GM12878 (cell line): ENCODE measurements around the gene C19orf47. TPM values are rescaled to one million over a fixed set of nuclear protein-coding genes. Genes with fewer than 3 reads are reported as not detected.

ENCODE experiments used
- ATAC-seq: fragments of 200-7000 bp; cut with Tn5 transposase; 3 replicates; pipeline ENCODE4 v1.9.1; 2020; ENCODE audit warnings: mild to moderate bottlenecking, moderate library complexity
- BruUV-seq: library from RNA; stranded (reverse); fragments of 400-500 nt; replicated peaks from 2 replicates; lab custom pipeline; 2021; lab: Mats Ljungman, UMichigan
- CTCF ChIA-PET: fragments of 300-600 bp; sonication (Branson Sonifier 250); formaldehyde crosslinking; extraction: SDS; loops from one replicate; lab custom pipeline; 2021; ENCODE audit warnings: inconsistent platforms; lab: Yijun Ruan, JAX
- POLR2A ChIA-PET: fragments of 350-600 bp; formaldehyde crosslinking; extraction: SDS; loops from one replicate; lab custom pipeline; 2021; ENCODE audit warnings: inconsistent platforms; lab: Charles Lee
- RAD21 ChIA-PET: fragments of 300-600 bp; sonication (Branson Sonifier 250); formaldehyde crosslinking; loops from one replicate; lab custom pipeline; 2023; ENCODE audit warnings: antibody characterized with exemption; ENCODE audit not compliant: unreplicated experiment; lab: Charles Lee
- SMC1A ChIA-PET: fragments of 300-600 bp; sonication (Branson Sonifier 250); formaldehyde crosslinking; loops from one replicate; lab custom pipeline; 2023; ENCODE audit not compliant: unreplicated experiment, uncharacterized antibody; lab: Charles Lee
- DNase-seq: peaks from one replicate; pipeline ENCODE4 v3.0.0-alpha.2; 2011; ENCODE audit warnings: low read depth, low spot score
- FAIRE-seq: peaks from 3 replicates; lab custom pipeline; 2011; peaks lifted over from hg19 to GRCh38; lab: Jason Lieb, UNC
- H2AFZ ChIP-seq: 2 replicates; pipeline ENCODE4 v1.6.0; 2011; ENCODE audit warnings: low read depth, low read length, control low read depth; ENCODE audit not compliant: control insufficient read depth
- H3K27ac ChIP-seq: 2 replicates; pipeline ENCODE4 v1.5.1; 2011; ENCODE audit warnings: control low read depth; ENCODE audit not compliant: control insufficient read depth, insufficient read depth
- H3K27me3 ChIP-seq, 2 experiments: replicated peaks in 1 of 2; 2 replicates each; pipeline versions ENCODE4 v1.6.0 to v1.6.1; 2011; ENCODE audit warnings: low read length in 1 of 2; ENCODE audit not compliant: control insufficient read depth in 2 of 2, insufficient read depth in 2 of 2
- H3K36me3 ChIP-seq, 2 experiments: 2 replicates each; pipeline ENCODE4 v1.5.1; 2011; ENCODE audit warnings: low read length in 1 of 2; ENCODE audit not compliant: control insufficient read depth in 2 of 2, insufficient read depth in 2 of 2
- H3K4me1 ChIP-seq: 2 replicates; pipeline ENCODE4 v1.6.1; 2011; ENCODE audit warnings: mild to moderate bottlenecking, low read length, moderate library complexity, mixed read lengths; ENCODE audit not compliant: control insufficient read depth, insufficient read depth
- H3K4me2 ChIP-seq: 2 replicates; pipeline ENCODE4 v1.6.0; 2011; ENCODE audit warnings: control low read depth; ENCODE audit not compliant: control insufficient read depth, insufficient read depth
- H3K4me3 ChIP-seq: fragments of 200-600 bp; sonication (generic); 2 replicates; pipeline ENCODE4 v1.5.1; 2016
- H3K79me2 ChIP-seq: 2 replicates; pipeline ENCODE4 v1.6.0; 2011; ENCODE audit warnings: low read length; ENCODE audit not compliant: control insufficient read depth, insufficient read depth
- H3K9ac ChIP-seq: 2 replicates; pipeline ENCODE4 v1.8.0; 2011; ENCODE audit warnings: low read length, control low read depth, mixed read lengths; ENCODE audit not compliant: control insufficient read depth, insufficient read depth
- H3K9me3 ChIP-seq: replicated peaks from 3 replicates; pipeline ENCODE4 v1.5.1; 2011; ENCODE audit warnings: mild to moderate bottlenecking, low read length; ENCODE audit not compliant: control insufficient read depth, insufficient read depth
- H4K20me1 ChIP-seq: 2 replicates; pipeline ENCODE4 v1.6.0; 2011; ENCODE audit not compliant: control insufficient read depth, insufficient read depth
- CHD4 ChIP-seq: fragments of 200-600 bp; sonication (generic); IDR thresholded peaks from 2 replicates; pipeline ENCODE4 v1.6.1; 2016; ENCODE audit warnings: mild to moderate bottlenecking
- DPF2 ChIP-seq: fragments of 450-650 bp; IDR thresholded peaks from 2 replicates; pipeline ENCODE4 v1.6.1; 2017; ENCODE audit warnings: mild to moderate bottlenecking
- FOS ChIP-seq: IDR thresholded peaks from 3 replicates; pipeline ENCODE4 v1.6.1; 2011; ENCODE audit warnings: borderline replicate concordance; ENCODE audit not compliant: insufficient read length; ENCODE audit errors: extremely low read depth
- FOXK2 ChIP-seq: fragments of 450-650 bp; IDR thresholded peaks from 2 replicates; pipeline ENCODE4 v1.6.1; 2017; ENCODE audit warnings: mild to moderate bottlenecking, moderate library complexity
- KLF5 ChIP-seq: fragments of 450-650 bp; IDR thresholded peaks from 2 replicates; pipeline ENCODE4 v1.6.1; 2014; ENCODE audit warnings: mild to moderate bottlenecking; ENCODE audit not compliant: partially characterized antibody
- NFXL1 ChIP-seq: fragments of 450-650 bp; IDR thresholded peaks from 2 replicates; pipeline ENCODE4 v1.6.1; 2017; ENCODE audit warnings: antibody characterized with exemption, mild to moderate bottlenecking, borderline replicate concordance
- NFYA ChIP-seq: IDR thresholded peaks from 2 replicates; pipeline ENCODE4 v1.6.1; 2011; ENCODE audit warnings: low read depth, mild to moderate bottlenecking, low read length, improper control_type of control experiment, borderline replicate concordance
- RAD21 ChIP-seq: IDR thresholded peaks from 2 replicates; pipeline ENCODE4 v1.6.1; 2011; ENCODE audit warnings: mild to moderate bottlenecking, low read depth, low read length, moderate library complexity; ENCODE audit not compliant: insufficient read depth
- RFX5 ChIP-seq: IDR thresholded peaks from 2 replicates; pipeline ENCODE4 v1.6.1; 2011; ENCODE audit warnings: low read depth, low read length, improper control_type of control experiment
- SREBF2 ChIP-seq: IDR thresholded peaks from 2 replicates; pipeline ENCODE4 v1.6.1; 2012; ENCODE audit warnings: mild to moderate bottlenecking, low read length
- SRF ChIP-seq, 2 experiments: IDR thresholded peaks; 2 replicates each; pipeline ENCODE4 v1.6.1; 2011; ENCODE audit warnings: low read depth in 2 of 2, low read length in 2 of 2, mild to moderate bottlenecking in 1 of 2, moderate library complexity in 1 of 2
- STAT3 ChIP-seq: IDR thresholded peaks from 2 replicates; pipeline ENCODE4 v1.6.1; 2011; ENCODE audit warnings: low read depth, low read length, improper control_type of control experiment
- TBL1XR1 ChIP-seq: IDR thresholded peaks from 2 replicates; pipeline ENCODE4 v1.6.1; 2012; ENCODE audit warnings: low read depth, low read length, improper control_type of control experiment
- TCF7 ChIP-seq: IDR thresholded peaks from 2 replicates; pipeline ENCODE4 v1.6.1; 2014; ENCODE audit warnings: antibody characterized with exemption, borderline replicate concordance
- WGBS: methylation state at CpG from one replicate; pipeline ENCODE4 v1.1.6; 2016; ENCODE audit warnings: low lambda C conversion rate; ENCODE audit not compliant: insufficient replicate concordance, insufficient coverage; ENCODE audit errors: missing lambda C conversion rate; 5-methylcytosine and 5-hydroxymethylcytosine counted together
- in situ Hi-C: fragments of 300-500 bp; cut with MboI; formaldehyde crosslinking; loops from 9 replicates; pipeline ENCODE4 v1.14.3; 2018; ENCODE audit warnings: mixed read lengths
- intact Hi-C: fragments of 100-400 bp; cut with micrococcal nuclease; formaldehyde crosslinking; loops from one replicate; pipeline ENCODE4 v1.14.2; 2022; ENCODE audit not compliant: unreplicated experiment
- polyA plus RNA-seq, 11 experiments: library from polyadenylated mRNA; depleted of rRNA in 4 of 11; unstranded in 6 of 11; stranded (reverse) in 5 of 11; fragments of >200 nt; fragmentation: Nextera tagmentation in 4 of 11; fragmentation: Illumina TruSeq in 1 of 11; extraction: Ambion mirVana in 4 of 11; extraction: Trizol in 1 of 11; gene quantifications; 1 replicate in 1 of 11; 2 replicates in 10 of 11; pipeline versions ENCODE4 v1.2.1 to v1.2.3, GENCODE V29; 2011 to 2016; ENCODE audit warnings: inconsistent platforms in 2 of 11, missing spikeins in 2 of 11, low read depth in 1 of 11
- total RNA-seq, 4 experiments: library from RNA; depleted of rRNA in 3 of 4; stranded (reverse); fragments of >200 nt in 3 of 4; fragmentation: Illumina TruSeq in 1 of 4; extraction: Trizol in 1 of 4; gene quantifications; 2 replicates each; pipeline versions ENCODE4 v1.2.1 to v1.2.3, GENCODE V29; 2013 to 2021
- TF ChIP-seq, protein P1 (sequence below): IDR thresholded peaks from 2 replicates; pipeline ENCODE4 v1.6.1; 2012; ENCODE audit warnings: mild to moderate bottlenecking, low read depth, low read length

C19orf47 gene
- total and polyA plus RNA-seq, 10 of the 15 experiments (the other 5 are each of a cell fraction or from before 2014, with no cell fraction given), result 0.11 to 29.1 (median 20.2) TPM

DNA sequence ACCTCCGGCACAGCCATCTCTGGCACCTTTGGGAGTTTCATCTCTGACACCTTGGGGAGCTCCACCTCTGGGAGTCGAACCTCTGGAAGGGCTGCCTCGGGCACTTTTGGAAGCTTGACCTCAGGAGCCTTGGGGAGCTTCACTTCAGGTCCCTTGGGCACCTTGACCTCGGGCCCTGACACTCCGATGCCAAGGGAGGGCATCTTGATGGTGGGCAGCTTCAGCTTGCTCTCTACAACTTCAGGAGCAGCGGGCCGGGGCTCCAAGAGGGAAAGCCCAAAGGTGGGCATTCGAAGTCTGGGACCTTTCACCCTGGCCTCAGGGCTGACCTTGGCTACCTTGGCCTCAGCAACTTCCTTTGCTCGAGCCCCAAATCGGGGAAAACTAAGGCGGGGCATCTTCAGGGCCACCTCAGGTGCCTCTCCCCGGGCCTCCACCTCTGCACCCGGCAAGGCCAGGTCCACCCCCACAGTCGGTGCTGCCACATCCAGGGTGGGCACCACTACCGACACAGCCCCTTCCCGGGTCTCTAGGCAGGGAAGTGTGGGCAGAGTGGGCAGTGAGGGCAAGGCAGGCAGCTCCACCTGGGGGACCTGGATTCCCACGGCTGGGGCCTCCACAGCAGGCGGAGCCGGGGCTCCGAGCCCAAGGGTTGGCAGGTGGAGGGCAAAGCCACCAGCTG lies 48.8 kb upstream of the C19orf47 start:
- in situ Hi-C loops, result no loop called here
- POLR2A ChIA-PET, result no interaction called here

More for the DNA sequence above, 48.8 kb upstream of the C19orf47 start:
- no peaks in the 10 kb centered on the region for H3K36me3 ChIP-seq
- FAIRE-seq (no peak), DNase-seq (no peak), ATAC-seq (no peak)
- no peaks in the 10 kb centered on the region for H3K79me2 ChIP-seq
- H3K4me3 ChIP-seq, result no peak overlapping the region
- no peak overlapping the region for H2AFZ ChIP-seq
- H3K4me1 ChIP-seq, result peaks cover 5% of the 10 kb centered on the region
- intact Hi-C loops, result no loop called here
- ChIA-PET RAD21 (no interaction called here), CTCF (interaction anchor here (1.0 to 1.1 kb wide), 3 partner anchors 24 to 176 kb away, joined by 3 to 4 read pairs (median 4); no protein-coding TSS in a partner anchor), SMC1A (interaction anchor here (0.6 kb wide), 1 partner anchor 12 kb away, joined by 3 read pairs; no protein-coding TSS in a partner anchor)
- no peaks in the 10 kb centered on the region for H3K9me3 ChIP-seq
- no peak overlapping the region for H3K9ac ChIP-seq
- BruUV-seq, result no TSS peak
- H3K4me2 ChIP-seq, result no peak overlapping the region
- 49% methylated on average over 19 of the region's 20 CpGs for WGBS
- TF ChIP-seq CHD4 (no peak), SREBF2 (no peak), FOS (no peak), DPF2 (no peak), FOXK2 (no peak), RAD21 (no peak), RFX5 (no peak), TBL1XR1 (no peak), NFYA (no peak), TCF7 (no peak), KLF5 (no peak), STAT3 (no peak), NFXL1 (no peak), SRF (IDR thresholded peaks at IDR 0.05; ENCODE audit: low read depth in 2 of 2, low read length in 2 of 2) (no peak)
- TF ChIP-seq, protein P1, sequence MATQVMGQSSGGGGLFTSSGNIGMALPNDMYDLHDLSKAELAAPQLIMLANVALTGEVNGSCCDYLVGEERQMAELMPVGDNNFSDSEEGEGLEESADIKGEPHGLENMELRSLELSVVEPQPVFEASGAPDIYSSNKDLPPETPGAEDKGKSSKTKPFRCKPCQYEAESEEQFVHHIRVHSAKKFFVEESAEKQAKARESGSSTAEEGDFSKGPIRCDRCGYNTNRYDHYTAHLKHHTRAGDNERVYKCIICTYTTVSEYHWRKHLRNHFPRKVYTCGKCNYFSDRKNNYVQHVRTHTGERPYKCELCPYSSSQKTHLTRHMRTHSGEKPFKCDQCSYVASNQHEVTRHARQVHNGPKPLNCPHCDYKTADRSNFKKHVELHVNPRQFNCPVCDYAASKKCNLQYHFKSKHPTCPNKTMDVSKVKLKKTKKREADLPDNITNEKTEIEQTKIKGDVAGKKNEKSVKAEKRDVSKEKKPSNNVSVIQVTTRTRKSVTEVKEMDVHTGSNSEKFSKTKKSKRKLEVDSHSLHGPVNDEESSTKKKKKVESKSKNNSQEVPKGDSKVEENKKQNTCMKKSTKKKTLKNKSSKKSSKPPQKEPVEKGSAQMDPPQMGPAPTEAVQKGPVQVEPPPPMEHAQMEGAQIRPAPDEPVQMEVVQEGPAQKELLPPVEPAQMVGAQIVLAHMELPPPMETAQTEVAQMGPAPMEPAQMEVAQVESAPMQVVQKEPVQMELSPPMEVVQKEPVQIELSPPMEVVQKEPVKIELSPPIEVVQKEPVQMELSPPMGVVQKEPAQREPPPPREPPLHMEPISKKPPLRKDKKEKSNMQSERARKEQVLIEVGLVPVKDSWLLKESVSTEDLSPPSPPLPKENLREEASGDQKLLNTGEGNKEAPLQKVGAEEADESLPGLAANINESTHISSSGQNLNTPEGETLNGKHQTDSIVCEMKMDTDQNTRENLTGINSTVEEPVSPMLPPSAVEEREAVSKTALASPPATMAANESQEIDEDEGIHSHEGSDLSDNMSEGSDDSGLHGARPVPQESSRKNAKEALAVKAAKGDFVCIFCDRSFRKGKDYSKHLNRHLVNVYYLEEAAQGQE, result no peak
- no peak overlapping the region for H3K27ac ChIP-seq
- H4K20me1 ChIP-seq, result no peaks in the 10 kb centered on the region
- H3K27me3 ChIP-seq, result no peaks in the 10 kb centered on the region
